D341Med (cell line): Measurements from ENCODE around the gene GLA.

ENCODE experiments used
- DNase-seq: peaks from one replicate; pipeline ENCODE4 v3.0.0; 2012; ENCODE audit warnings: low spot score

GLA gene

DNA sequence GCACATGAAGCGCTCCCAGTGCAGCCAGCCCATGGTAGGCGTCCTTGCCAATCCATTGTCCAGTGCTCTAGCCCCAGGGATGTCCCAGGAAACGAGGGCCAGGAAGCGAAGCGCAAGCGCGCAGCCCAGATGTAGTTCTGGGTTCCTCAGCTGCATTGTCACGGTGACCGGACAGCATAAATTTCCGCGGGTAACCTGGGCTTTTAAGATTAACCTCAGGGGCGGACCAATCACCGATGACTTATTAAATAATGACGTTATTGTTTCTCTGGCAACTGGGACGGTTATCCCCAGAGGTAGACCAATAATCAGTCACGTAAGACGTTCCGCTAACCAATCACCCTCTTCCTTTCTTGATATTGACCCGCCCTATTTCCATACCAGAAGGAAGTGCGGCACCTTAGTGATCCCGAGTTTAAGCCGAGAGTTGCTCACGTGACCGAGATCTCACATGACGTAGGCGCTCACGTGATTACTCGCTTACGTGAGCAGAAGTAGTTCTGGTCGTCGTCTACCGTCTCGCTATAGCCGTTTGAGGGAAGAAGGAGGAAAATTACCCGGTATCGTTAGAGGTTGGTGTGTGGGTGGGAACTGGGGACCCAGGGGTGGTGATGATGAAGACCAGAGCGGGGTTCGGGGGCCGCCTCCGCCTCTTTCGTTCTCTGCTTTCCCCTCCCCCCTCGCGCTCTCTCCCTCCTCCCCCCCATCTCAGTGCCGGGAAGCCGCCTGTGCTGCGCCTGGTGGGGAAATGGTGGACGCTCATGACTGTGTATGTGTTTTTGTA, at the start of gene GLA, which contains the start of gene HNRNPH2:
Gene GLA, minus strand, starts transcription at position 178 of the 784 bp plus-strand sequence. Its CDS starts 22 bp downstream, at position 156.
Gene HNRNPH2, plus strand, starts transcription at position 475 of the 784 bp plus-strand sequence. CDS start 3,767 bp downstream, outside the sequence.
- peak; percentile 79 for DNase-seq

DNA sequence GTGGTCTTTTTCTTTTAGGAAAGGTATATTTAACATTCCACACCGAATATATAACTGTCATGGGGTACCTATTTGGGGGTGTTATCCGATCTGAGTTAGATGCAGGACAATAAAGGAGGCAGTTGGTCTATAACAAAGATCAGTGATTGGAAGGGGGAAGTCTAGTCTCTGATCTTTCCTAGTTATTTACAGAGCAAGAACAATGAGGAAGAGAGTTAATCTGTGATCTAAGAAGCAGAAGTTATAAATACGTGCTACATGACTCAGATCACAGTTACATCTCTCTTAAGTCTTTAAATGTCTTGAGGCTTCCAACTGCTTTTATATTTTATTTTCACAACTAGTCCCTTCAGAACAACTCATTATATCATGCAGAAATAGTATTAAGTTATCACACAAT, 44.3 kb upstream of the GLA start:
- no peak for DNase-seq

DNA sequence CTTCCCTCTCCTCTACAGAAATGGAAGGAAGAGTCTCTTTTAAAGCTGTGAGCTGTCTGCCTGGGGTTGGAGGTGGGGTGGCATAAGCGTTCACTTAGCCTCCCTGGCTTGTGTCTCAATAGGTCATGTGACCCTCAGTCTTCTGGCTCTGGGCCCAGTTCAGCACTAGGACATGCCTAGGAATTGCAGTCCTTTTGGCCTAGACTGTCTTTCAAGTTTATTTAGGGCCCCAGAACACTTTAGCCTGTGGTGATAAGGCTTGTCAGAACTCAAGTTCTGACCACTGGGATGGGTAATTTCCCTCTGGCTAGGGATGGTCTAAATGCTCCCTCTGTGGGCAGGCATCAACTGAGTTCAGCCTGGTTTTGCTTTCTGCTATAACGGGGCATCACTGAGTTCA, 43.2 kb upstream of the GLA start:
- DNase-seq: no peak

- no peak for DNase-seq
These were observed 42.4 kb upstream of the GLA start for GRCh38 chrX:101450085-101450484.

- no peak for DNase-seq
These were observed 41.6 kb upstream of the GLA start for GRCh38 chrX:101449279-101449678.

- DNase-seq: no peak
These were observed 34.4 kb upstream of the GLA start for GRCh38 chrX:101442085-101442484.

- no peak for DNase-seq
These were observed 22.8 kb upstream of the GLA start for GRCh38 chrX:101430457-101431078.

DNA sequence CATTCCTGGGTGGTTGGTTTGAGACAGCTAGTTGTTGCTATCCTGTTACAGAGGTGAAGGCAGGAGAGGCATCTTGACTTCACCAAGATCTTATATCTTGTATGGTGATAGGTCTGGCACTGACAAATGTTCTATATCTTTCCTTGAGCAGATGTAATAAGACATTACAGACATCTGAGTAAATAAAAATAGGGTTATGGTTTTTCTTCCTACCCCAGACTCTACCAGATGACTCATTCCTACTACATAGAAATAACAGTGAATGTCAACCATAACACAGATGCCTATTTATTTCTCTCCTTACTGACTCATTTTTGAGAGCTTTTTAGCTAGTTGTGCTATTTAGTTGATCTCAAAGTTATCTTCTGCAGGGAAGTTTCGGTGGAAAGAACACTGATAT, 22.2 kb upstream of the GLA start:
- no peak for DNase-seq

GRCh38 chrX:101427954-101428353, 20.2 kb upstream of the GLA start:
- DNase-seq: no peak

GRCh38 chrX:101419489-101419888, 11.8 kb upstream of the GLA start:
- DNase-seq: no peak

DNA sequence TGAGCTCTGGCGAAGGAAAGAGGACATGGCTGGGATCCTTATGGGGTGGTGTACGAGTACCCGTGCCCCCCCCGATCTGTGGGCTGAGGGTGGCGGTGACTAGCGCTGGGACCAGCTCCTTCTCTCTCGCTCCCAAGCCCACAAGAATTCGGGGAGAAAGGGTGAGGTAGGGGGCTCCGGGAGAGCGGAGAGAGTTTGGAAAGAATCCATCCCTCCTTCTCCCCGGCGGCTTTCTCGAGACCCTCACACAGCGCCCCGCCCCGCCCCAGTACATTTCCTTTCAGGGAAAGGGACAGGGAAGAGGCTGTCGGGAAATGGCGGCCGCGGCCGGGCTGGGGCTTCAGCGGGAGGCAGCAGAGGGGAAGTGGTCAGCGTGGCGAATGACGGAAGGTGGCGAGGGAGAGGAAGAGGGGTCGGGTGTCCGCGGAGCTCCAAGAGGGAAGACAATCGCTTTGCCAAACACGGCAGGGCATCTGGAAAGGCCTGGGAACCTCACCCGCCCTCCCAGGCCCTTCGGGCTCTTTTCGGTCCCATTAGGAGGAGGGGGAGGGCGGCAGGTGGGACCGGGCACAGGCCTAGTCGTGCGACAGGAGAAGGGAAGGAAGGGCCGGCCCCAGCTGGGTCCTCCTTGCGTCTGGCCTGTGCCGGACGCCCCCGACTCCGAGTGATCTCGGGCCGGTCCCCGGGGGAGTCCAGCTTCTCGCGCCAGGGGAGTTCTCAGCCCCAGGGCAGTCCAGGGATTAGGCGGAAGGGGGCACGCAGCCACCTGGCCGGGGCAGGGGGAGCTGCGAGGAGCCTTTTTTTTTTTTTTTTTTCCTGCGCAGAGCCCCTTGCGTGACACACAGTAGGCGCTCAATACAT, 10.5 kb upstream of the GLA start:
- peak; percentile 14 for DNase-seq

DNA sequence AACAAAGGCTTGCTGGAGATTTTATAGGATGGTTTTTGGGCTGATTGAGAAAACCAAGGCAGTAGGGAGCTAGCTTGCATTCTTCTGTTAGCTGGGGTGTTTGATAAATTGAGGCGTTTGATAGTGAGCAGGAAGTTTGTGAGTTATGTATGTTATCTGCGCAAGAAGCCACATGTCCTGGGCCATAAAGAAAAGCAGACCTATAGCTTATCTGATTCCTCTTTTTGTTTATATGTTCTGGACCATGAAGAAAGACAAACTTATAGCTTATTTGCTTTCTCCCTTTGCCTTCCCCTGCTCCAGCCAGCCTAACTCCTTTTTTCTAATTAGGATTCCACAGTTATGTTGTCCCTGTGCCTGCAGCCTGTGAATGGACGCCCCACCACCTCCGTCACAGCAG, 9.5 kb upstream of the GLA start:
- DNase-seq: no peak

DNA sequence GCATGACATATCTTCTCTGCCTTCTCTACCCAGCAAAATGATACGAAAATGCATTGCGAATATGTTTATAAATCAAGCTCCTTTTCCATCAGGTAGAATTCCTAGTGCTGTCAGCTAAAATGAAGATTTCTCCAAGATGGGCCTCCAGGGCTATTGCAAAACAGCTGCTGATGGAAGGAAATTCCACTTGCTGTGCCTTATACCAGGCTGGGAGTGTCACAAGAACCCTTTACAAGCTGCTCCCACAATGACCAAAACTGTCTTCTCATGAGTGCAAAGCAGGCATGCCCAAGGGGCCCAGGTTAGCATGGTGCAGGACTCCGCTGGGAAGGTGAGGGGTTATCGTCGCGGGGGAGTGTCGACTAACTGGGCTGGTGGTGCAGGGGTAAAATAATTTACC, 9.0 kb upstream of the GLA start:
- no peak for DNase-seq

DNA sequence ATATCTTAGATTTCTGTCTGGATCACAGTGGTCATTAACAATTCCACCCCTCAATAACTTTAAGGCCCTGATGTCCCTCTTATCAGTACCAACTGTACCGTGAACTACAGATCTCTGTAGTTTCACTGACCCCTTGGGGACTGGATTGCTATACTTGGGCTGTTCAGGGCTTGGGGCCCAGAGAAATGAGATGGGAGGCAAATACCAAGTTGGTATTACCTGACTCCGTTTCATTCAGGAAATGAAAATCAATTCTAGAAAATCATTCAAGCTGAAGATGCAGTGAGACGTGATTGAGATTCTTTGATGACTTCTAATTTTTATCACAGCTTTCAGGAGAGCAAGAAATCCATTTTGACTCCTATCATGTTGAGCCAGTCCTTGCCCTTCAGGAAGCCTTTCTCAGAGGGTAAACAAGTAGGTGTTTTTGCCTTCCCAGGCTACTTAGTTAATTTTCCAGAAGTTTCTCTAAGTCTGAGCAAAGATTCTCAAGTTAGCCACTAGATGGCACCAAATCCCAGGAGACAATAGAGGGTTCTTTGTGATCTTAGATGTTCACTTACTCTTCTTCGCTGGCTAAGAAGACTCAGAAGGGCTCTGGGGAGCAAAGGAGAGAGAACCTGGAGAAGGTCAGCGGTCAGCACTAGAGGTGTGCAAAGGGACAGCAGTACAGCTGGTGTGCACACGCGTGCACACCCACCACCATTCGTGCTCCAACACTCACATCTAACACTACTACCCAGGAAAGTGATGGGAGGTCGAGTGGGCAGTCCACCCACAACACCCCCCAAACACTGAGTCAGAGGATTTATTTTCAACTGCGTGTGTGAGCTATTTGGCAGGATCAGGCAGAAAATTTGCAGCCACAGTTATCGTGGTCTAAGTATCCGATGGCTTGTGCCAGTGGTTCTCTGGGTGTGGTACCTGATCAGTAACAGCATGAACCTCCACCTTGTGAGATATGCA, 7.7 kb upstream of the GLA start:
- peak; percentile 41 for DNase-seq

GRCh38 chrX:101411984-101412383, 4.3 kb upstream of the GLA start:
- no peak for DNase-seq

DNA sequence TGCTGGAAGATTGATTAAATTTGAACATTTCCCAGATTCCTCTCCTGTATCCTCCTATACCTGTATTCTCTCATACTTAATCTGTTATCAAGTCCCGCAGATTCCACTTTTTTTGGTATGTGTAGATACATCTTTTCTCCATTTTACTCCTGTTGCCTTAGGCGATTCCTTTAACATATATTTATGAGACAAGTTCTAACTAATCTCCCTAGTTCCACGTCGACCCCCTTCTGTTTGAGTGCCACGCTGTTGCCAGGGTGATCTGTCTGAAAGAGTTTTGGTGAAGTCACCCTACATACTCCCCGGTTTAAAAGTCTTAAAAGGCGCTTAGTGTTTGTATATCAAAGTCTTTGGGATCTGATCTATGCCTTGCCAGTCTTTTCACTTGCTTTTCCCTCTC, 2.7 kb upstream of the GLA start:
- DNase-seq: no peak

DNA sequence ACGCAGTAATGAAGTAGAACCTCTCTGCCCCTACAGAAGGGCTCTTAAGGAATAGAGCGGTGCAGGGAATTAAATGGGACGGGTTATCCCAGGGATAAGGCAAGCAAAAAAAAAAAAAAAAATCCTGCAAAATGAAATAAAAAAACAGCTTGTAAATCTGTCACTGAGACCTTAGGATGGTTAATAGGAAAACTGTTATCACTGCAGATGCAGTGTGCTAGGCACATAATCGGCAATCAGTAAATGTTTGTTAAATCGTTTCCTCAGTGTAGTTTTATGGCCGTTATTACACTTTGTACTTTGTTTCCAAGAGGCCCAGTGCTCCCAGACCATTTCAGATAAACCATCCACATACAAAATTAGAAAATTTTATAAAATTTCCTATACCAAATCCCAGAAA, 1.3 kb upstream of the GLA start:
- no peak for DNase-seq

- no peak for DNase-seq
These were observed 762 bp upstream of the GLA start for GRCh38 chrX:101408532-101408841.

DNA sequence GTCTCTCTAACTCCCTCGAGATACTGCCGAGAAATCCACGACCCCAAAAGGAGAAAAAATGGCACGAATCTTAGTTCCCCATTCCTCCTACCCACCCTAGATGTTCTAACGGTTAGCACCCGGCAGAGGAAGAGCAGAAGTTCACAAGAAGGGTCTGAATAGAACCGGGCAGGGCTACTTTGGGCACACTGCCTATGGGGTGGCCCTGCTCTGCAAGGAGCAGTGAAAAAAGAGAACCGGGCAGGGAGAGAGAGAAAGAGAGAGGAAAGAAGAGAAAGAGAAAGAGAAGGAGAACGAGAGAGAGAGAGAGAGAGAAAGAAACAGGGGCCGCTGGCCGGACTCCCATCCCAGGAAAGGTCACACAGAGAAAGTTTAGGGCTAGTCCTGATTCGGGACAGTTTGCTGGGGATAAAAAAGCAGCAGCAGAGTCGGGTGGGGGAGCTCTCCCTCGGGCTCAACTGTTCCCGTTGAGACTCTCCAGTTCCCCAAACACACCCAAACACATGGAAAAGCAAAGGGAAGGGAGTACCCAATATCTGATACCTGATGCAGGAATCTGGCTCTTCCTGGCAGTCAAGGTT, 468 bp downstream of the GLA start:
- DNase-seq: no peak

DNA sequence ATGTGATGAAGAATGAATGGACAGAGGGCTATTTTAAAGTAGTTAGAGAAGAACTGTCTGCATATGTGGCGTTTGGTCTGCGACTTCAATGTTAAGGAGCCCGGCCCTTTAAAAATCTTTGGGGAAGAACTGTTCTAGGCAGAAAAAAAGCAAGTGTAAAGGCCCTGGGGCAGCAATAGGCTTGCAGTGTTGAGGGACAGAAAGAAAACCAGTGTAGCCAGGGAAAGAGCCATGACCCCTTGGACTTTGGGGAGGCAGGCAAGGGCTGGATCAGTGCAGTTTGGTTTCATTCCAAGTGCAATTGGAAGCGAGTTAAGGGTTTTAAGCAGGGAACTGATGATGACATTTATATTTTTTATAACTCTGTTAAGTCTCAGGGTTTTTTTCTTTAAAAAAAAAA, 7.9 kb downstream of the GLA start:
- no peak for DNase-seq

DNA sequence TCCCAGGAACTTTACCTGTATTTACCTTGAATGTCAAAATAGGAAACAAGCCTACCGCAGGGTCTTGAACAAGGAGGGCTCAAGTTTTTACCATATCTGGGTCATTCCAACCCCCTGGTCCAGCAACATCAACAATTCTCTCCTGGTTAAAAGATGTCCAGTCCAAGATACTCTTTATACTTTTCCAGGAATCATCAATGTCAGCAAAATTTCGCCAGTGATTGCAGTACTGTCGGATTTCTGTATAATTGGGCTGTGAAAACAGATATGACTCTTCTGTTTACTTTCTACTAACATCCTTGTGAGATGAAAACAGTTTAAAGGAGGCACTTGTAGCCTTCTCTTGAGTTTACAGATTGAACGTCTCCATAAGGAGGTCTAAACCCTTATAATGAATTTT, 9.0 kb downstream of the GLA start:
- DNase-seq: no peak
